ENCODE results near the gene KIAA1210.

The KIAA1210 gene

GRCh38 chrX:119168104-119168503, 40.5 kb upstream of the KIAA1210 start:
- Histone ChIP-seq H3K9me3 (ENCODE audit: low read length) (no peaks in the 10 kb centered on the region), H3K36me3 (ENCODE audit: insufficient read depth, low read length) (no peaks in the 10 kb centered on the region), H3K4me1 (ENCODE audit: insufficient read depth, low read length, severe bottlenecking) (no peaks in the 10 kb centered on the region), H3K27me3 (ENCODE audit: insufficient read depth, low read length) (no peaks in the 10 kb centered on the region), H3K9ac (ENCODE audit: low read length) (no peak overlapping the region), H3K27ac (ENCODE audit: low read depth, low read length, poor library complexity, severe bottlenecking) (no peak overlapping the region), H4K20me1 (ENCODE audit: insufficient read depth, low read length) (no peaks in the 10 kb centered on the region), H3K79me2 (ENCODE audit: insufficient read depth, low read length) (no peaks in the 10 kb centered on the region), H2AFZ (ENCODE audit: low read length) (no peak overlapping the region), H3K9me2 (ENCODE audit: low read depth, low read length) (no peaks in the 10 kb centered on the region), H3K4me3 (ENCODE audit: low read depth, low read length, poor library complexity, severe bottlenecking) (no peak overlapping the region), H3K4me2 (ENCODE audit: low read length) (no peak overlapping the region), H3F3A (ENCODE audit: insufficient read depth, low read length) (no peaks in the 10 kb centered on the region)
- no peak for TF ChIP-seq EZH2 (IDR thresholded peaks at IDR 0.05; ENCODE audit: borderline replicate concordance, low read length)

- no peak overlapping the region for H3K9ac ChIP-seq (ENCODE audit: low read length)
- H3K4me1 ChIP-seq (ENCODE audit: insufficient read depth, low read length, severe bottlenecking) = no peaks in the 10 kb centered on the region
- H4K20me1 ChIP-seq (ENCODE audit: insufficient read depth, low read length) = no peaks in the 10 kb centered on the region
- H3K4me3 ChIP-seq (ENCODE audit: low read depth, low read length, poor library complexity, severe bottlenecking) = no peak overlapping the region
- no peaks in the 10 kb centered on the region for H3K9me2 ChIP-seq (ENCODE audit: low read depth, low read length)
- no peaks in the 10 kb centered on the region for H3K9me3 ChIP-seq (ENCODE audit: low read length)
- no peak overlapping the region for H3K27ac ChIP-seq (ENCODE audit: low read depth, low read length, poor library complexity, severe bottlenecking)
- H3F3A ChIP-seq (ENCODE audit: insufficient read depth, low read length) = no peaks in the 10 kb centered on the region
- no peaks in the 10 kb centered on the region for H3K79me2 ChIP-seq (ENCODE audit: insufficient read depth, low read length)
- H3K36me3 ChIP-seq (ENCODE audit: insufficient read depth, low read length) = no peaks in the 10 kb centered on the region
- TF ChIP-seq CTCF (IDR thresholded peaks at IDR 0.05; ENCODE audit: low read length) = no peak
- no peak for TF ChIP-seq EZH2 (IDR thresholded peaks at IDR 0.05; ENCODE audit: borderline replicate concordance, low read length)
- no peak overlapping the region for H3K4me2 ChIP-seq (ENCODE audit: low read length)
- no peaks in the 10 kb centered on the region for H3K27me3 ChIP-seq (ENCODE audit: insufficient read depth, low read length)
- no peak overlapping the region for H2AFZ ChIP-seq (ENCODE audit: low read length)
Observed at GRCh38 chrX:119158226-119158625, 30.6 kb upstream of the KIAA1210 start.

DNA sequence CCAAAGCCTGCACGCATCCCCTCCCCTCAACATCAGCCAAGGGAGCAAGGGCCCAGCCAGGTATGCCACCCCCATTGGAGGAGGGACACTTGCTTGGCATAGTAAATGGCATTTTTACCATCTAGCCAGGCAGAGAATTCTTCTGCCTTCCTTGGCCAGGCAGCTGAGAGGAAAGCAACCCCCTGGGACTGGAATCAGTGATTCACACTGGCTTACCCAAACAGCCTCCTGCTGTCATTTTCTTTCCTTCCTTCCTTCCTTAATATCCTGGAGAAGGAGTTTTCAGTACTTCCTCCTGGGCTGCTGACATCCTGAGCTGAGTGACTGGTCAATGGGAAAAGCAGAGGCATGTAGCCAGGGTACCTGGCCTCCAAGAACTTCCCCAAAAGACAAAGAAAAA, 28.6 kb upstream of the KIAA1210 start:
- H3K4me1 ChIP-seq (ENCODE audit: insufficient read depth, low read length, severe bottlenecking) = no peaks in the 10 kb centered on the region
- H4K20me1 ChIP-seq (ENCODE audit: insufficient read depth, low read length) = no peaks in the 10 kb centered on the region
- H3K27me3 ChIP-seq (ENCODE audit: insufficient read depth, low read length) = no peaks in the 10 kb centered on the region
- no peaks in the 10 kb centered on the region for H3K9me3 ChIP-seq (ENCODE audit: low read length)
- H3K9ac ChIP-seq (ENCODE audit: low read length) = no peak overlapping the region
- no peaks in the 10 kb centered on the region for H3F3A ChIP-seq (ENCODE audit: insufficient read depth, low read length)
- H3K36me3 ChIP-seq (ENCODE audit: insufficient read depth, low read length) = no peaks in the 10 kb centered on the region
- no peak overlapping the region for H2AFZ ChIP-seq (ENCODE audit: low read length)
- no peaks in the 10 kb centered on the region for H3K79me2 ChIP-seq (ENCODE audit: insufficient read depth, low read length)
- no peak overlapping the region for H3K27ac ChIP-seq (ENCODE audit: low read depth, low read length, poor library complexity, severe bottlenecking)
- no peak for TF ChIP-seq EZH2 (IDR thresholded peaks at IDR 0.05; ENCODE audit: borderline replicate concordance, low read length)
- TF ChIP-seq CTCF (IDR thresholded peaks at IDR 0.05; ENCODE audit: low read length) = no peak
- no peak overlapping the region for H3K4me2 ChIP-seq (ENCODE audit: low read length)
- no peaks in the 10 kb centered on the region for H3K9me2 ChIP-seq (ENCODE audit: low read depth, low read length)
- H3K4me3 ChIP-seq (ENCODE audit: low read depth, low read length, poor library complexity, severe bottlenecking) = no peak overlapping the region

- Histone ChIP-seq H3K27ac (ENCODE audit: low read depth, low read length, poor library complexity, severe bottlenecking) (no peak overlapping the region), H3K27me3 (ENCODE audit: insufficient read depth, low read length) (no peaks in the 10 kb centered on the region), H3K79me2 (ENCODE audit: insufficient read depth, low read length) (no peaks in the 10 kb centered on the region), H3K9me2 (ENCODE audit: low read depth, low read length) (no peaks in the 10 kb centered on the region), H3K36me3 (ENCODE audit: insufficient read depth, low read length) (no peaks in the 10 kb centered on the region), H3K9me3 (ENCODE audit: low read length) (no peaks in the 10 kb centered on the region), H2AFZ (ENCODE audit: low read length) (no peak overlapping the region), H3F3A (ENCODE audit: insufficient read depth, low read length) (no peaks in the 10 kb centered on the region), H3K9ac (ENCODE audit: low read length) (no peak overlapping the region), H3K4me2 (ENCODE audit: low read length) (no peak overlapping the region), H4K20me1 (ENCODE audit: insufficient read depth, low read length) (no peaks in the 10 kb centered on the region), H3K4me1 (ENCODE audit: insufficient read depth, low read length, severe bottlenecking) (no peaks in the 10 kb centered on the region), H3K4me3 (ENCODE audit: low read depth, low read length, poor library complexity, severe bottlenecking) (no peak overlapping the region)
- TF ChIP-seq CTCF (IDR thresholded peaks at IDR 0.05; ENCODE audit: low read length) (no peak), EZH2 (IDR thresholded peaks at IDR 0.05; ENCODE audit: borderline replicate concordance, low read length) (no peak)
Observed at GRCh38 chrX:119155416-119156035, 27.9 kb upstream of the KIAA1210 start.

Data from OCI-LY1 (cell line).